Measurements from ENCODE around the gene FERMT2. TPM values are rescaled to one million over a fixed set of nuclear protein-coding genes. Genes with fewer than 3 reads are reported as not detected.

Gene FERMT2
- total and polyA plus RNA-seq, 9 of the 15 experiments (the other 6 are each of a cell fraction or from before 2014, with no cell fraction given), result 0.10 to 1.3 (median 0.40) TPM

DNA sequence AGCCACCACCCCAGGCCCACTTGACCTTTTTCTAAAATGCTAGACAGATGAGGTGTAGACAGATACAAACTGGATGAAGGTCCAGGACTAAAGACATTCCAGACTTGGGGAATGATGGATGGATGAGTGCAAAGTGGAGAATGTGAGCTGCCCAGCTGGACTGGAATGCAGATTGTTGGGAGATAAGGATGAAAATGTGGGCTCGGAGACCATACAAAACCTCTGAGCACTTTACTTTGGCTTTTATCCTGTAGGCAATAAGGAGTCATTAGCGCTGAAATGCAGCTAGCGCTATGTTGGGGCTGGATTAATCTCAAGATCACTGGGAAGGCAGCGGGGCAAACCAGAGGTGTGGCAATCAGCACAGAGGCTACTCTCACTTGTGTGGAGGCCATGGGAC is 94.7 kb downstream of the FERMT2 start (continued):
- no peak for TF ChIP-seq NR3C1 (CRISPR knock-in tag; IDR thresholded peaks at IDR 0.05)
- TF ChIP-seq FOXJ3 (CRISPR knock-in tag; IDR thresholded peaks at IDR 0.05), result no peak
- no peak for TF ChIP-seq CLOCK (CRISPR knock-in tag; IDR thresholded peaks at IDR 0.05; ENCODE audit: borderline replicate concordance)
- TF ChIP-seq NR4A1 (CRISPR knock-in tag; IDR thresholded peaks at IDR 0.05), result no peak
- no peak for TF ChIP-seq NR4A1 (tag; IDR thresholded peaks at IDR 0.05)
- TF ChIP-seq HSF4 (CRISPR knock-in tag; IDR thresholded peaks at IDR 0.05; ENCODE audit: borderline replicate concordance), result no peak

- Histone ChIP-seq H3K9me1 (ENCODE audit: control insufficient read depth, insufficient read depth, low read length) (no peaks in the 10 kb centered on the region), H3K4me1 (replicated peaks in 1 of 2; ENCODE audit: control insufficient read depth in 2 of 2, insufficient read depth in 2 of 2, low read length in 2 of 2) (peaks cover 0 to 9% of the 10 kb centered on the region in 2 experiments; a peak in 2 of 5 replicates), H3K9me3 (replicated peaks; ENCODE audit: control insufficient read depth, insufficient read depth, low read depth, low read length) (no peaks in the 10 kb centered on the region), H4K20me1 (replicated peaks; ENCODE audit: control insufficient read depth, insufficient read depth, low read length) (no peaks in the 10 kb centered on the region), H3K27me3 (ENCODE audit: control insufficient read depth in 2 of 2, insufficient read depth in 2 of 2, low read length in 2 of 2) (no peaks in the 10 kb centered on the region; a peak in 2 of 5 replicates), H3K79me2 (ENCODE audit: control insufficient read depth, insufficient read depth, low read length) (no peaks in the 10 kb centered on the region), H3K4me3 (no peak overlapping the region), H3K27ac (ENCODE audit: extremely low read depth, low read depth, low read length) (no peak overlapping the region), H3K4me2 (ENCODE audit: insufficient read depth, low read length) (no peak overlapping the region), H2AFZ (ENCODE audit: low read depth, low read length) (no peak overlapping the region), H3K9ac (ENCODE audit: insufficient read depth in 1 of 2, low read depth in 2 of 2, low read length in 2 of 2) (no peak overlapping the region), H3K36me3 (ENCODE audit: control insufficient read depth, insufficient read depth, low read length) (no peaks in the 10 kb centered on the region)
- FAIRE-seq (no peak), DNase-seq (ENCODE audit: extremely low read depth in 1 of 4, low spot score in 3 of 4) (no peak), ATAC-seq (no peak)
- POLR2A ChIA-PET, result no interaction called here
- in situ Hi-C loops (cut with MboI) (no loop called here), intact Hi-C loops (cut with micrococcal nuclease) (no loop called here)
- CTCF ChIA-PET (ENCODE audit: low intra/inter-chr PET ratio), result no interaction called here
- no TSS peak for BruUV-seq (replicated peaks)
- 4% methylated on average over 3 of the region's 3 CpGs for WGBS (ENCODE audit: insufficient coverage, low coverage, missing lambda C conversion rate)
- TF ChIP-seq ZNF644 (tag; IDR thresholded peaks at IDR 0.05; ENCODE audit: low read depth) (no peak), PURB (CRISPR knock-in tag; IDR thresholded peaks at IDR 0.05; ENCODE audit: low read depth) (no peak), MBD2 (IDR thresholded peaks at IDR 0.05; ENCODE audit: borderline replicate concordance, low read depth) (no peak), POLR2AphosphoS2 (IDR thresholded peaks at IDR 0.05; ENCODE audit: low read length) (no peak), ZNF311 (CRISPR knock-in tag; IDR thresholded peaks at IDR 0.05) (no peak), ATF7 (IDR thresholded peaks at IDR 0.05) (peak; percentile 17; the same call in 1 of the 2 replicates), SIX5 (IDR thresholded peaks at IDR 0.05; ENCODE audit: borderline replicate concordance in 1 of 2, insufficient read depth in 1 of 2, low read depth in 1 of 2, low read length in 2 of 2) (no peak), POLR3G (IDR thresholded peaks at IDR 0.05; ENCODE audit: extremely low read depth, insufficient read length, insufficient replicate concordance) (no peak)
- TF ChIP-seq, protein P1, sequence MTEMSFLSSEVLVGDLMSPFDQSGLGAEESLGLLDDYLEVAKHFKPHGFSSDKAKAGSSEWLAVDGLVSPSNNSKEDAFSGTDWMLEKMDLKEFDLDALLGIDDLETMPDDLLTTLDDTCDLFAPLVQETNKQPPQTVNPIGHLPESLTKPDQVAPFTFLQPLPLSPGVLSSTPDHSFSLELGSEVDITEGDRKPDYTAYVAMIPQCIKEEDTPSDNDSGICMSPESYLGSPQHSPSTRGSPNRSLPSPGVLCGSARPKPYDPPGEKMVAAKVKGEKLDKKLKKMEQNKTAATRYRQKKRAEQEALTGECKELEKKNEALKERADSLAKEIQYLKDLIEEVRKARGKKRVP (CRISPR knock-in tag; IDR thresholded peaks at IDR 0.05), result peak; percentile 86
- TF ChIP-seq, protein P2, sequence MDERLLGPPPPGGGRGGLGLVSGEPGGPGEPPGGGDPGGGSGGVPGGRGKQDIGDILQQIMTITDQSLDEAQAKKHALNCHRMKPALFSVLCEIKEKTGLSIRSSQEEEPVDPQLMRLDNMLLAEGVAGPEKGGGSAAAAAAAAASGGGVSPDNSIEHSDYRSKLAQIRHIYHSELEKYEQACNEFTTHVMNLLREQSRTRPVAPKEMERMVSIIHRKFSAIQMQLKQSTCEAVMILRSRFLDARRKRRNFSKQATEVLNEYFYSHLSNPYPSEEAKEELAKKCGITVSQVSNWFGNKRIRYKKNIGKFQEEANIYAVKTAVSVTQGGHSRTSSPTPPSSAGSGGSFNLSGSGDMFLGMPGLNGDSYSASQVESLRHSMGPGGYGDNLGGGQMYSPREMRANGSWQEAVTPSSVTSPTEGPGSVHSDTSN (CRISPR knock-in tag; IDR thresholded peaks at IDR 0.05; ENCODE audit: low read depth), result no peak
- TF ChIP-seq, protein P2 (tag; conservative IDR thresholded peaks at IDR 0.05; ENCODE audit: low read depth), result no peak
These were observed 97.4 kb downstream of the FERMT2 start for GRCh38 chr14:52853522-52853854.

Data from K562 (cell line).